ENCODE data around the gene NFKBIB. TPM values are rescaled to one million over a fixed set of nuclear protein-coding genes. Genes with fewer than 3 reads are reported as not detected.

Gene NFKBIB
- total and polyA plus RNA-seq, 7 donors, result 13.8 to 63.9 (median 20.2) TPM

DNA sequence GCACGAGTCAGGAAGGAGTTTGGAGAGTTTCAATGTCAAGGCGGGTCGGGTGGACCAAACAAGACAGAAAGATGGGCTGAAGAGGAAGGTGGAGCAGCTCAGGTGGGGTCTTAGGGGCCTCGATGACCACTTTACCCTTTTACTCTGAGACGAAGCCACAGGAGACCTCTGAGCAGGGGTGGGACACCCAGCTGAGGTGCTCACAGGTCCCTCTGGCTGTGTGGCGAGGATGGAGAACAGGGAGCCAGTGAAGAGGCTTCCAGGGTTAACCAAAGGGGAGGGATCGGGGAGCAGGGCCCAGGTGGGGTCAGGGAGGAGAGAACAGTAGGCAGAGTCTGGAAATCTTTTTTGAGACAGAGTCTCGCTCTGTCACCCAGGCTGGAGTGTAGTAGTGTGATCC is 14.2 kb downstream of the NFKBIB start:
- Histone ChIP-seq H3K36me3 (no peaks in the 10 kb centered on the region), H3K27me3 (peaks cover 0 to 25% (median 13%) of the 10 kb centered on the region in 3 donors), H3K27ac (no peak overlapping the region), H3K4me3 (no peak overlapping the region), H3K4me1 (no peaks in the 10 kb centered on the region), H3K9me3 (no peaks in the 10 kb centered on the region)
- no peak for DNase-seq
- intact Hi-C loops (cut with DNase I), result no loop called here
- TF ChIP-seq POLR2A (IDR thresholded peaks at IDR 0.05) (no peak), EP300 (IDR thresholded peaks at IDR 0.05) (no peak), POLR2AphosphoS5 (IDR thresholded peaks at IDR 0.05) (no peak)
- TF ChIP-seq, protein P1, sequence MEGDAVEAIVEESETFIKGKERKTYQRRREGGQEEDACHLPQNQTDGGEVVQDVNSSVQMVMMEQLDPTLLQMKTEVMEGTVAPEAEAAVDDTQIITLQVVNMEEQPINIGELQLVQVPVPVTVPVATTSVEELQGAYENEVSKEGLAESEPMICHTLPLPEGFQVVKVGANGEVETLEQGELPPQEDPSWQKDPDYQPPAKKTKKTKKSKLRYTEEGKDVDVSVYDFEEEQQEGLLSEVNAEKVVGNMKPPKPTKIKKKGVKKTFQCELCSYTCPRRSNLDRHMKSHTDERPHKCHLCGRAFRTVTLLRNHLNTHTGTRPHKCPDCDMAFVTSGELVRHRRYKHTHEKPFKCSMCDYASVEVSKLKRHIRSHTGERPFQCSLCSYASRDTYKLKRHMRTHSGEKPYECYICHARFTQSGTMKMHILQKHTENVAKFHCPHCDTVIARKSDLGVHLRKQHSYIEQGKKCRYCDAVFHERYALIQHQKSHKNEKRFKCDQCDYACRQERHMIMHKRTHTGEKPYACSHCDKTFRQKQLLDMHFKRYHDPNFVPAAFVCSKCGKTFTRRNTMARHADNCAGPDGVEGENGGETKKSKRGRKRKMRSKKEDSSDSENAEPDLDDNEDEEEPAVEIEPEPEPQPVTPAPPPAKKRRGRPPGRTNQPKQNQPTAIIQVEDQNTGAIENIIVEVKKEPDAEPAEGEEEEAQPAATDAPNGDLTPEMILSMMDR (IDR thresholded peaks at IDR 0.05), result no peak
- 94% methylated on average over 8 of the region's 8 CpGs for WGBS, 2 donors

DNA sequence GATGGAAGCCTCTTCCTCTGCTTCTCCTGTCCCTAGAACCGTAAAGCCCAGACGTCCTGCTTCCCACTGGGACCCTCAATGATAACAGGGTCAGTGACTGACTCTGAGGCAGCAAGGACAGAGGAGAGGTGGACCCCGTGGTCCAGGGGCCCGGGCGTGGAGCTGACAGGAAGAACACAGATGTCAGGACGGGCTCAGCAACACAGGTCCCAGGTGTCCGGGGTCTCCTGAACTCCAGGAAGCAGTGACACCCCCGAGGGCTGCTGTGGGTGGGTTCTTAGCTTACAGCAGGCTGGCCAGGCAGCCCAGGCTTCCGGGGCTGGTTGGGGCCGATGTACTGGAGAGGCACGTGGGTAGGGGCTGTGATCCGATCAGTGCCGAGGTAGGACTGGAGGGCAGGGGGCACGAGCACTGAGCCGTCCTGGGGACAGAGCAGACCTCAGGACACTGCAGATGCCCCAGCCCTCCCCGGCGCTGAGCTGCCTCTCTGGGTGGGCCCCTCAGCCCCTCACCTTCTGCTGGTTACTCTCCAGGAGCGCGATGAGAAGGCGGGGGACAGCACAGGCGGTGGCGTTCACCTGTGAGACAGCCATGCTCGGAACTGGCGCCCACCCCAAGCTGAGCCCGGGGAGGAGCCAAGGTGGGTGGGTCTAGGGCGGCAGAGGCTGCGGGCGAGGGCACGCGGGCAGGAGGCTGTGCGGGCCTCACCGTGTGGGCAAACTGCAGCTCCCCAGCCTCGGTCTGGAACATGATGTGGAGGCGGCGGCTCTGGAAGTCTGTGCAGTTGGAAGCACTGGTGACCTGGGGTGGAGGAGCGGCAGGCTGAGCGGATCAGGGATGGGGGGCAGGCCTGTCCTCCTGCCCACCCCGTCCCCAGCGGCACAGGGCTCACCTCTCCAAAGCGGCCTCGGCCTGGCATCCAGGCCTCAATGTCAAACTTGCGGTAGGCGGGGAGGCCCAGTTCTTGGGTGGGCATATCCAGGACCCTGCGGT is 15.9 kb downstream of the NFKBIB start:
- intact Hi-C loops (cut with DNase I), result no loop called here

DNA sequence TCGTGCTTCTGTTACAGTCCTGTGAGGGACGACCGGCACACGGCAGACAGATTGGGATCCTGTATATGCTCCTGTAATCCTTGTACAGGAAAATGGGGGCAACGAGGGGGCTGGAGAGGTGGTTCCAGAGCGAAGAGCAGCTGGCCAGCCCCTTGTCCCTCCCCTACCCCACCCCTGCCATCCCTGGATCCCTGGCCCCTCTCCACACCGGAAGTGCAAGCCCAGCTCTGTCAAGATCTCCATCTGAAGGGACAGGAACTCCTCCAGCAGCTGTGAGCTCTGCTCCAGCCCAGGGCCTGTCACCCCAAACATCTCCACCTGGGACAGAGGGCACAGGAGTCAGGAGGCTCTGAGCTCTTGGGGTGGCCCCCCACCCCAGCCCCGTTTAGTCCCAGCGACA is 17.7 kb downstream of the NFKBIB start:
- no peaks in the 10 kb centered on the region for H3K9me3 ChIP-seq
- TF ChIP-seq EP300 (IDR thresholded peaks at IDR 0.05), result no peak
- TF ChIP-seq POLR2A (IDR thresholded peaks at IDR 0.05), result no peak
- TF ChIP-seq, protein P1 (IDR thresholded peaks at IDR 0.05), result no peak
- TF ChIP-seq POLR2AphosphoS5 (IDR thresholded peaks at IDR 0.05), result no peak
- peaks cover 0 to 2% (median 0%) of the 10 kb centered on the region in 3 donors for H3K27me3 ChIP-seq
- peaks cover 0 to 12% (median 0%) of the 10 kb centered on the region in 4 donors for H3K36me3 ChIP-seq
- H3K4me3 ChIP-seq, result no peak overlapping the region
- no peak overlapping the region for H3K27ac ChIP-seq
- H3K4me1 ChIP-seq, result no peaks in the 10 kb centered on the region
- 85 to 92% methylated on average over 9 of the region's 9 CpGs for WGBS, 2 donors
- intact Hi-C loops (cut with DNase I), result no loop called here
- no peak for DNase-seq

More for the DNA sequence above, 15.9 kb downstream of the NFKBIB start:
- Histone ChIP-seq H3K27ac (no peak overlapping the region), H3K4me1 (no peaks in the 10 kb centered on the region), H3K27me3 (peaks cover 0 to 21% (median 13%) of the 10 kb centered on the region in 3 donors), H3K4me3 (no peak overlapping the region), H3K9me3 (no peaks in the 10 kb centered on the region), H3K36me3 (no peaks in the 10 kb centered on the region)
- WGBS, 2 donors, result 92 to 94% methylated on average over 44 of the region's 44 CpGs
- no peak for DNase-seq
- TF ChIP-seq POLR2AphosphoS5 (IDR thresholded peaks at IDR 0.05), result no peak
- TF ChIP-seq POLR2A (IDR thresholded peaks at IDR 0.05), result no peak
- TF ChIP-seq, protein P1 (IDR thresholded peaks at IDR 0.05), result no peak
- TF ChIP-seq EP300 (IDR thresholded peaks at IDR 0.05), result no peak

DNA sequence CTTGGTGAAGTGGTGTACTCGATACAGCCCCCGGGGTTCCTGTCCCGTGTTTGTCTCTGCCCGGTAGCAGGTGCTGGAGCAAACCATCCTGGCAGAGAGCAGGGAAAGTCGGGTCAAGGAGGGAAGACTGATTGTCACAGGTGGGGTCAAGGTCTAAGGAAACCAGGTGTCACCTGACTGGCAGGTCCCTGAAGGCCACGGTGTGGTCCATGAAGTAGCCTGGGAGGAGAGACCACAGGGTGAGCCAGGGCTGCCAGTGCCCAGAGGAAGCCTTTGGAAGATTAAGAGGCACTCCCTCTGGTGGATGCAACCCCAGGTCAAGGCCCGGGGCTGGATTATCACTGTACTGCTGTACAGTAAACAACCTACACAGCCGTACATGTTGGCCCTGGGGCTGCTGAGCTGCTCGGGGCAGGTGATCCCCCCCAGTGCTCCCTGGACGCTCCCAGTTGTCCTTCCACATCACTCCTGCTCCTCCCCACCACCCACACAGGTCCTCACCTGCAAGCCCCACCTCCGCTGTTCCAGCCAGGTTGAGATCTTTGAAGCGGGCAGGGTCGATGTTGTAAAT is 18.2 kb downstream of the NFKBIB start:
- H3K4me1 ChIP-seq, result no peaks in the 10 kb centered on the region
- DNase-seq, result no peak
- TF ChIP-seq POLR2AphosphoS5 (IDR thresholded peaks at IDR 0.05) (no peak), EP300 (IDR thresholded peaks at IDR 0.05) (no peak), POLR2A (IDR thresholded peaks at IDR 0.05) (no peak)
- TF ChIP-seq, protein P1 (IDR thresholded peaks at IDR 0.05), result no peak
- no peak overlapping the region for H3K27ac ChIP-seq
- intact Hi-C loops (cut with DNase I), result no loop called here
- H3K4me3 ChIP-seq, result no peak overlapping the region
- 56 to 82% methylated on average over 13 of the region's 13 CpGs for WGBS, 2 donors
- H3K27me3 ChIP-seq, result no peaks in the 10 kb centered on the region
- peaks cover 0 to 13% (median 0%) of the 10 kb centered on the region in 4 donors for H3K36me3 ChIP-seq
- no peaks in the 10 kb centered on the region for H3K9me3 ChIP-seq
